WTC11 (cell line): ENCODE data around the gene EHD2.

ENCODE experiments used
- ETV6 ChIP-seq: sonication (generic); formaldehyde crosslinking; IDR thresholded peaks from 2 replicates; pipeline ENCODE4 v1.8.1; 2022; ENCODE audit warnings: mild to moderate bottlenecking, missing genetic modification reagents
- JUN ChIP-seq: sonication (generic); formaldehyde crosslinking; IDR thresholded peaks from 2 replicates; pipeline ENCODE4 v1.8.0; 2023; ENCODE audit warnings: mild to moderate bottlenecking, missing genetic modification reagents
- NFE2L1 ChIP-seq: sonication (generic); formaldehyde crosslinking; IDR thresholded peaks from 2 replicates; pipeline ENCODE4 v1.8.1; 2023; ENCODE audit warnings: missing genetic modification reagents
- NR2C2 ChIP-seq: sonication (generic); formaldehyde crosslinking; IDR thresholded peaks from 2 replicates; pipeline ENCODE4 v1.8.0; 2022; ENCODE audit warnings: mild to moderate bottlenecking, missing genetic modification reagents
- SMAD4 ChIP-seq: sonication (generic); formaldehyde crosslinking; IDR thresholded peaks from 2 replicates; pipeline ENCODE4 v1.8.0; 2022; ENCODE audit warnings: mild to moderate bottlenecking, missing genetic modification reagents
- ZNF121 ChIP-seq: sonication (generic); formaldehyde crosslinking; IDR thresholded peaks from 2 replicates; pipeline ENCODE4 v1.8.0; 2023; ENCODE audit warnings: missing genetic modification reagents
- ZNF138 ChIP-seq: sonication (generic); formaldehyde crosslinking; conservative IDR thresholded peaks from 2 replicates; pipeline ENCODE4 v1.8.1; 2022; ENCODE audit warnings: mild to moderate bottlenecking, moderate library complexity, missing genetic modification reagents
- TF ChIP-seq, protein P1 (sequence below): fragments of 200-600 bp; IDR thresholded peaks from 2 replicates; pipeline ENCODE4 v1.8.0; 2022; ENCODE audit warnings: antibody characterized with exemption
- TF ChIP-seq, protein P2 (sequence below): sonication (generic); formaldehyde crosslinking; IDR thresholded peaks from 2 replicates; pipeline ENCODE4 v1.8.0; 2022; ENCODE audit warnings: mild to moderate bottlenecking, missing genetic modification reagents

DNA sequence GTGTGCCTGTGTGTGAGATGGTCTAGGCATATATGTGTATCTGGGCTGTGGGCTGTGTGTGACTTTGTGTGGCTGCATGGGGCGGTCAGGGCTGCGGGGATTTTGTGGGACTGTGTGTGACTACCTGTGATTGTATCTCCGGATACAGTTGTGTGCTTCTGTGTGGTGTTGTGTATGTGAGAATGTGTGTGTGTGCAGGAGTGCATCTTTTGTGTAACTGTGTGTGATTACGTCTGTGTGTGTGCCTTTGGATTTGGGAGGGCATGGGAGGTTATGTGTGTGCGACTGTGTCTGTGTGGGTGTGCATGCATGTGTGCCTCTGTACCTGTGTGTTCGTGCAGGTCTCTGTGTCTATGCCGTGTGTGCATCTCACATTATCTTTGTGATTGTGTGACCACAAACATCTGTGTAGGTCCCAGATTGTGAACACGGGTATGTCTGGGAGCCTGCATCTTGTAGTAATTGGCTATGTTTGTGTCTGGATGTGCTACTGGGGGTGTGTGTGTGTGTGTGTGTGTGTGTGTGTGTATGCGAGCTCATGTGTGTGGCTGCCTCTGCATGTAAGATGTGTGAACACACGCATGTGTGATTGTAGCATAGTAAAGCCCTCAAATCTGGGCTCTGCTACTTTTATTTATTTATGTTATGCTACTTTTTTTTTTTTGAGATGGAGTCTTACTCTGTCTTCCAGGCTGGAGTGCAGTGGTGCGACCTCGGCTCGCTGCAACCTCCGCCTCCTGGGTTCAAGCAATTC lies 7.6 kb downstream of the EHD2 start:
- TF ChIP-seq, protein P1, sequence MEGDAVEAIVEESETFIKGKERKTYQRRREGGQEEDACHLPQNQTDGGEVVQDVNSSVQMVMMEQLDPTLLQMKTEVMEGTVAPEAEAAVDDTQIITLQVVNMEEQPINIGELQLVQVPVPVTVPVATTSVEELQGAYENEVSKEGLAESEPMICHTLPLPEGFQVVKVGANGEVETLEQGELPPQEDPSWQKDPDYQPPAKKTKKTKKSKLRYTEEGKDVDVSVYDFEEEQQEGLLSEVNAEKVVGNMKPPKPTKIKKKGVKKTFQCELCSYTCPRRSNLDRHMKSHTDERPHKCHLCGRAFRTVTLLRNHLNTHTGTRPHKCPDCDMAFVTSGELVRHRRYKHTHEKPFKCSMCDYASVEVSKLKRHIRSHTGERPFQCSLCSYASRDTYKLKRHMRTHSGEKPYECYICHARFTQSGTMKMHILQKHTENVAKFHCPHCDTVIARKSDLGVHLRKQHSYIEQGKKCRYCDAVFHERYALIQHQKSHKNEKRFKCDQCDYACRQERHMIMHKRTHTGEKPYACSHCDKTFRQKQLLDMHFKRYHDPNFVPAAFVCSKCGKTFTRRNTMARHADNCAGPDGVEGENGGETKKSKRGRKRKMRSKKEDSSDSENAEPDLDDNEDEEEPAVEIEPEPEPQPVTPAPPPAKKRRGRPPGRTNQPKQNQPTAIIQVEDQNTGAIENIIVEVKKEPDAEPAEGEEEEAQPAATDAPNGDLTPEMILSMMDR: no peak
- no peak for TF ChIP-seq JUN (CRISPR knock-in tag)
- TF ChIP-seq ZNF121 (CRISPR knock-in tag): no peak
- no peak for TF ChIP-seq ZNF138 (CRISPR knock-in tag)
- no peak for TF ChIP-seq NR2C2 (CRISPR knock-in tag)
- TF ChIP-seq, protein P2, sequence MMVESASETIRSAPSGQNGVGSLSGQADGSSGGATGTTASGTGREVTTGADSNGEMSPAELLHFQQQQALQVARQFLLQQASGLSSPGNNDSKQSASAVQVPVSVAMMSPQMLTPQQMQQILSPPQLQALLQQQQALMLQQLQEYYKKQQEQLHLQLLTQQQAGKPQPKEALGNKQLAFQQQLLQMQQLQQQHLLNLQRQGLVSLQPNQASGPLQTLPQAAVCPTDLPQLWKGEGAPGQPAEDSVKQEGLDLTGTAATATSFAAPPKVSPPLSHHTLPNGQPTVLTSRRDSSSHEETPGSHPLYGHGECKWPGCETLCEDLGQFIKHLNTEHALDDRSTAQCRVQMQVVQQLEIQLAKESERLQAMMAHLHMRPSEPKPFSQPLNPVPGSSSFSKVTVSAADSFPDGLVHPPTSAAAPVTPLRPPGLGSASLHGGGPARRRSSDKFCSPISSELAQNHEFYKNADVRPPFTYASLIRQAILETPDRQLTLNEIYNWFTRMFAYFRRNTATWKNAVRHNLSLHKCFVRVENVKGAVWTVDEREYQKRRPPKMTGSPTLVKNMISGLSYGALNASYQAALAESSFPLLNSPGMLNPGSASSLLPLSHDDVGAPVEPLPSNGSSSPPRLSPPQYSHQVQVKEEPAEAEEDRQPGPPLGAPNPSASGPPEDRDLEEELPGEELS (CRISPR knock-in tag): no peak
- TF ChIP-seq SMAD4 (CRISPR knock-in tag): no peak
- TF ChIP-seq NFE2L1 (CRISPR knock-in tag): no peak
- TF ChIP-seq ETV6: no peak
